Left ventricle myocardium inferior (tissue), 1 donor: ENCODE measurements around the gene HCN4. TPM values are rescaled to one million over a fixed set of nuclear protein-coding genes. Genes with fewer than 3 reads are reported as not detected.
A peak's percentile ranks its signal among the peaks of the same experiment; 100 is the strongest.

ENCODE experiments used
- DNase-seq: peaks from one replicate; pipeline ENCODE4 v3.0.0-alpha.2; 2020
- H3K27ac ChIP-seq: fragments of 200-600 bp; replicated peaks from 2 replicates; pipeline ENCODE4 v1.8.0; 2021
- H3K27me3 ChIP-seq: fragments of 200-600 bp; 2 replicates; pipeline ENCODE4 v1.8.0; 2021; ENCODE audit warnings: low read depth
- H3K36me3 ChIP-seq: fragments of 200-600 bp; 2 replicates; pipeline ENCODE4 v1.8.0; 2021
- H3K4me1 ChIP-seq: fragments of 200-600 bp; 2 replicates; pipeline ENCODE4 v1.8.0; 2021
- H3K4me3 ChIP-seq: fragments of 200-600 bp; 2 replicates; pipeline ENCODE4 v1.8.0; 2021; ENCODE audit warnings: mild to moderate bottlenecking, moderate library complexity
- H3K9me3 ChIP-seq: fragments of 200-600 bp; replicated peaks from 2 replicates; pipeline ENCODE4 v1.8.0; 2021
- CTCF ChIP-seq: fragments of 200-600 bp; IDR thresholded peaks from 2 replicates; pipeline ENCODE4 v1.8.0; 2021; ENCODE audit warnings: antibody characterized with exemption, mild to moderate bottlenecking, borderline replicate concordance
- intact Hi-C: fragments of 100-400 bp; cut with micrococcal nuclease; formaldehyde crosslinking; loops from one replicate; pipeline ENCODE4 v1.11.0; 2022
- total RNA-seq: library from RNA; stranded (reverse); fragmentation: NEBNext Ultra II Directional; extraction: Animal tissue kit (Norgen Biotek cat#: 25700); gene quantifications from one replicate; pipeline ENCODE4 v1.2.1, GENCODE V29; 2021
- donor health status: DM: no; HTN: yes; CAD: no; lungs with severe emphysema.

Gene HCN4
- total RNA-seq, 1 donor from 2014 or later, result 21.9 TPM

- Histone ChIP-seq H3K9me3 (no peaks in the 10 kb centered on the region), H3K27ac (no peak overlapping the region), H3K27me3 (no peaks in the 10 kb centered on the region), H3K36me3 (peaks cover 9% of the 10 kb centered on the region), H3K4me1 (peaks cover 4% of the 10 kb centered on the region), H3K4me3 (no peak overlapping the region)
- no peak for DNase-seq
- TF ChIP-seq CTCF, result no peak
- intact Hi-C loops, result no loop called here
These were observed 92.9 kb downstream of the HCN4 start for GRCh38 chr15:73275862-73276261.

- H3K27me3 ChIP-seq, result no peaks in the 10 kb centered on the region
- peaks cover 6% of the 10 kb centered on the region for H3K4me1 ChIP-seq
- H3K4me3 ChIP-seq, result no peak overlapping the region
- DNase-seq, result no peak
- TF ChIP-seq CTCF, result peak; percentile 87
- H3K9me3 ChIP-seq, result no peaks in the 10 kb centered on the region
- intact Hi-C loops, result no loop called here
- H3K36me3 ChIP-seq, result peaks cover 13% of the 10 kb centered on the region
- H3K27ac ChIP-seq, result no peak overlapping the region
These were observed 95.4 kb downstream of the HCN4 start for GRCh38 chr15:73273181-73274002.

- H3K4me1 ChIP-seq, result peaks cover 11% of the 10 kb centered on the region
- no peak for TF ChIP-seq CTCF
- H3K27me3 ChIP-seq, result no peaks in the 10 kb centered on the region
- H3K4me3 ChIP-seq, result no peak overlapping the region
- intact Hi-C loops, result no loop called here
- H3K27ac ChIP-seq, result no peak overlapping the region
- no peak for DNase-seq
- peaks cover 22% of the 10 kb centered on the region for H3K36me3 ChIP-seq
- H3K9me3 ChIP-seq, result no peaks in the 10 kb centered on the region
These were observed 98.2 kb downstream of the HCN4 start for GRCh38 chr15:73270366-73271097.

Other genes with a start within 250 kb of the HCN4 start
- gene REC114, start 74.2 kb upstream of the HCN4 start, total RNA-seq, result 1.4 TPM